NCI-H345 treated with DMSO at 0.1 percent for 48 hours (cell line): ENCODE results near the gene GDAP2.

Experiments
- DNase-seq: peaks from one replicate; lab custom pipeline; 2025; ENCODE audit not compliant: unreplicated experiment; lab: John Stamatoyannopoulos, UW

GDAP2 gene

GRCh38 chr1:117814856-117815797 is 114.3 kb downstream of the GDAP2 start:
- no peak for DNase-seq
